Measurements from ENCODE around the gene IFNA21.

DNA sequence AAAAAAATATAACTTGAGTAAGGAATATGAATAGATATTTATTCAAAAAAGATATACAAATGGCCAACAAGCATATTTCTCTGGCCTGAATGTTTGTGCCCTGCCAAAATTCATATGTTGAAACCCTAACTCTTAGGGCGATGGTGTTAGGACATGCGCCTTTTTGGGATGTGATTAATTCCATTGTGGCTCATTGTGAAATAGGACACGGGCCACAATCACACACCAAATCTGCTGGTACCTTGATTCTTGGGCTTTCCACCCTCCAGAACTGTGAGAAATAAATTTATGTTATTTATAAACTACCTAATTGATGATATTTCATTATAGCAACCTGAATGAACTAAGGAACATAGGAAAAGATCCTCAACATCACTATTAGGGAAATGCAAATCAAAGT lies 5.7 kb upstream of the IFNA21 start:
- TF ChIP-seq, protein P1, sequence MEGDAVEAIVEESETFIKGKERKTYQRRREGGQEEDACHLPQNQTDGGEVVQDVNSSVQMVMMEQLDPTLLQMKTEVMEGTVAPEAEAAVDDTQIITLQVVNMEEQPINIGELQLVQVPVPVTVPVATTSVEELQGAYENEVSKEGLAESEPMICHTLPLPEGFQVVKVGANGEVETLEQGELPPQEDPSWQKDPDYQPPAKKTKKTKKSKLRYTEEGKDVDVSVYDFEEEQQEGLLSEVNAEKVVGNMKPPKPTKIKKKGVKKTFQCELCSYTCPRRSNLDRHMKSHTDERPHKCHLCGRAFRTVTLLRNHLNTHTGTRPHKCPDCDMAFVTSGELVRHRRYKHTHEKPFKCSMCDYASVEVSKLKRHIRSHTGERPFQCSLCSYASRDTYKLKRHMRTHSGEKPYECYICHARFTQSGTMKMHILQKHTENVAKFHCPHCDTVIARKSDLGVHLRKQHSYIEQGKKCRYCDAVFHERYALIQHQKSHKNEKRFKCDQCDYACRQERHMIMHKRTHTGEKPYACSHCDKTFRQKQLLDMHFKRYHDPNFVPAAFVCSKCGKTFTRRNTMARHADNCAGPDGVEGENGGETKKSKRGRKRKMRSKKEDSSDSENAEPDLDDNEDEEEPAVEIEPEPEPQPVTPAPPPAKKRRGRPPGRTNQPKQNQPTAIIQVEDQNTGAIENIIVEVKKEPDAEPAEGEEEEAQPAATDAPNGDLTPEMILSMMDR (IDR thresholded peaks at IDR 0.05; ENCODE audit: low read depth, low read length, missing input control): no peak
- TF ChIP-seq SP1 (IDR thresholded peaks at IDR 0.05) (no peak), RXRA (IDR thresholded peaks at IDR 0.05) (no peak), FOXA1 (IDR thresholded peaks at IDR 0.05) (no peak), EGR1 (IDR thresholded peaks at IDR 0.05; ENCODE audit: low read depth in 2 of 2) (no peak), TAF1 (conservative IDR thresholded peaks at IDR 0.05) (no peak), RAD21 (IDR thresholded peaks at IDR 0.05) (no peak), YY1 (IDR thresholded peaks at IDR 0.05) (no peak), HNF4A (conservative IDR thresholded peaks at IDR 0.05) (no peak), GABPA (IDR thresholded peaks at IDR 0.05 in 1 of 2, conservative IDR thresholded peaks at IDR 0.05 in 1 of 2) (no peak)
- TF ChIP-seq, protein P2, sequence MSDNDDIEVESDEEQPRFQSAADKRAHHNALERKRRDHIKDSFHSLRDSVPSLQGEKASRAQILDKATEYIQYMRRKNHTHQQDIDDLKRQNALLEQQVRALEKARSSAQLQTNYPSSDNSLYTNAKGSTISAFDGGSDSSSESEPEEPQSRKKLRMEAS (IDR thresholded peaks at IDR 0.05): no peak
- TF ChIP-seq, protein P3, sequence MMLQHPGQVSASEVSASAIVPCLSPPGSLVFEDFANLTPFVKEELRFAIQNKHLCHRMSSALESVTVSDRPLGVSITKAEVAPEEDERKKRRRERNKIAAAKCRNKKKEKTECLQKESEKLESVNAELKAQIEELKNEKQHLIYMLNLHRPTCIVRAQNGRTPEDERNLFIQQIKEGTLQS (IDR thresholded peaks at IDR 0.05): no peak
- TF ChIP-seq, protein P4, sequence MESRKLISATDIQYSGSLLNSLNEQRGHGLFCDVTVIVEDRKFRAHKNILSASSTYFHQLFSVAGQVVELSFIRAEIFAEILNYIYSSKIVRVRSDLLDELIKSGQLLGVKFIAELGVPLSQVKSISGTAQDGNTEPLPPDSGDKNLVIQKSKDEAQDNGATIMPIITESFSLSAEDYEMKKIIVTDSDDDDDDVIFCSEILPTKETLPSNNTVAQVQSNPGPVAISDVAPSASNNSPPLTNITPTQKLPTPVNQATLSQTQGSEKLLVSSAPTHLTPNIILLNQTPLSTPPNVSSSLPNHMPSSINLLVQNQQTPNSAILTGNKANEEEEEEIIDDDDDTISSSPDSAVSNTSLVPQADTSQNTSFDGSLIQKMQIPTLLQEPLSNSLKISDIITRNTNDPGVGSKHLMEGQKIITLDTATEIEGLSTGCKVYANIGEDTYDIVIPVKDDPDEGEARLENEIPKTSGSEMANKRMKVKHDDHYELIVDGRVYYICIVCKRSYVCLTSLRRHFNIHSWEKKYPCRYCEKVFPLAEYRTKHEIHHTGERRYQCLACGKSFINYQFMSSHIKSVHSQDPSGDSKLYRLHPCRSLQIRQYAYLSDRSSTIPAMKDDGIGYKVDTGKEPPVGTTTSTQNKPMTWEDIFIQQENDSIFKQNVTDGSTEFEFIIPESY (IDR thresholded peaks at IDR 0.05): no peak
